ENCODE results near the gene SQSTM1.

Gene SQSTM1

GRCh38 chr5:179823937-179824744, 3.4 kb downstream of the SQSTM1 start:
- no peak overlapping the region for H3K4me3 ChIP-seq (ENCODE audit: low read depth, low read length)
- no peak for DNase-seq (ENCODE audit: low read depth)
- in situ Hi-C loops (cut with HindIII; ENCODE audit: low sequenced_read_pairs) = no loop called here
- TF ChIP-seq CTCF (IDR thresholded peaks at IDR 0.05; ENCODE audit: low read depth, low read length, missing control alignments) = no peak

GRCh38 chr5:179824745-179825112, 4.0 kb downstream of the SQSTM1 start:
- no peak for TF ChIP-seq CTCF (IDR thresholded peaks at IDR 0.05; ENCODE audit: low read depth, low read length, missing control alignments)
- in situ Hi-C loops (cut with HindIII; ENCODE audit: low sequenced_read_pairs) = loop anchor here (5.0 kb wide), 1 partner anchor 67 kb away; no protein-coding TSS in a partner anchor
- DNase-seq (ENCODE audit: low read depth) = no peak
- no peak overlapping the region for H3K4me3 ChIP-seq (ENCODE audit: low read depth, low read length)

GRCh38 chr5:179825655-179826182, 5.0 kb downstream of the SQSTM1 start:
- no peak for TF ChIP-seq CTCF (IDR thresholded peaks at IDR 0.05; ENCODE audit: low read depth, low read length, missing control alignments)
- in situ Hi-C loops (cut with HindIII; ENCODE audit: low sequenced_read_pairs) = loop anchor here (5.0 kb wide), 1 partner anchor 68 kb away; no protein-coding TSS in a partner anchor
- no peak overlapping the region for H3K4me3 ChIP-seq (ENCODE audit: low read depth, low read length)
- DNase-seq (ENCODE audit: low read depth) = no peak

DNA sequence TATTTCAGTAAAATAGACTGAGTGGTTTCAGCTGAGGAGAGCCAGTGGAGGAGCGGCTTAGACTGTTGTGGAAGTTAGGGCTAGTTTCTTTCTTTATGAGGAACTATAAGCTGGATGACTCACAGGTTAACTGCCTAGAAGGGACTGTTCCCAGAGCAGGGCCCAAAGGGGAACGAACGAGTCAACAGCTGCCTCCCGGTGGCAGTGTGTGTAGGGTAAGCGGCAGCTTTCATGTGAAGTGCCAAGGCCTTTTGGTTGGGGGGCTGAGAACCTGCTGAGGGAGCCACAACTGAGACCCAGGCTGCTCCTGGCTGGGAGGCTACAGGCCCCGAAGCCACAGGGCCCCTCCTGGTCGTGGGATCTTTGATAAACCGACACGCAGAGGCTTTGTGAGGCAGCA, 7.0 kb downstream of the SQSTM1 start:
- in situ Hi-C loops (cut with HindIII; ENCODE audit: low sequenced_read_pairs) = loop anchor here (5.0 kb wide), 1 partner anchor 70 kb away; no protein-coding TSS in a partner anchor
- TF ChIP-seq CTCF (IDR thresholded peaks at IDR 0.05; ENCODE audit: low read depth, low read length, missing control alignments) = no peak
- no peak overlapping the region for H3K4me3 ChIP-seq (ENCODE audit: low read depth, low read length)
- DNase-seq (ENCODE audit: low read depth) = no peak

DNA sequence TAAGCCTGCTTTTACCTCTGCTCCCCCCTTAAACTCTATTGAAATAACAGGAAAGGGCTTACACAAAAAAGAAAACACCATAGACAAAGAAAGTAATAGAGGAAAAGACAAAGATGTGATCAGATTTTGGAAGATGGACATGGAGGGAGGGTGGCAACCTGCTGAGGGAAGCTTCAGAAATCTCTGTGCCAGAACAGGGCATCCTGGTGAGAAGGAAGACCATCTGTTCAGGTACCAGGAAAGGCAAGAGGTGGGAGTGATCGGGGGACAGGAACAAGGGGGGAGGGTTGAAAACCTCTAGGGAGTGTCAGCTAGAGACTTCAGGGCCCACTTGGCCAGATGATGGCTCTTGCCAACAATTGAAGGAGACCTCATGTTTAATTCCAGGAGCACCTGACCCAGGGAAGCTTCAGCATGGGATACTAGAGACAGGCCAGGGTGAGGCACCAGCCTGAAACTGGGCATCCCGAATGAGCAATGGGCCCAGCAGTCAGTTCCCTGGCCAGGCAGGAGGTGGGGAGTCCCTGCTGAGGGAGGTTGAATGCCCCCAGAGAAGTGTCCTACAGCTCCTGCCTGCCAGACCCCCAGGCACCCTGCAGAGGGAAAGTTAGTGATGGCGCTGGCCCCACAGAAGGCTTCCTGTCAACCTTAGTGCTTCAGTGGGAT, 8.2 kb downstream of the SQSTM1 start:
- no peak for DNase-seq (ENCODE audit: low read depth)
- H3K4me3 ChIP-seq (ENCODE audit: low read depth, low read length) = no peak overlapping the region
- in situ Hi-C loops (cut with HindIII; ENCODE audit: low sequenced_read_pairs) = loop anchor here (5.0 kb wide), 1 partner anchor 72 kb away; no protein-coding TSS in a partner anchor
- TF ChIP-seq CTCF (IDR thresholded peaks at IDR 0.05; ENCODE audit: low read depth, low read length, missing control alignments) = no peak

DNA sequence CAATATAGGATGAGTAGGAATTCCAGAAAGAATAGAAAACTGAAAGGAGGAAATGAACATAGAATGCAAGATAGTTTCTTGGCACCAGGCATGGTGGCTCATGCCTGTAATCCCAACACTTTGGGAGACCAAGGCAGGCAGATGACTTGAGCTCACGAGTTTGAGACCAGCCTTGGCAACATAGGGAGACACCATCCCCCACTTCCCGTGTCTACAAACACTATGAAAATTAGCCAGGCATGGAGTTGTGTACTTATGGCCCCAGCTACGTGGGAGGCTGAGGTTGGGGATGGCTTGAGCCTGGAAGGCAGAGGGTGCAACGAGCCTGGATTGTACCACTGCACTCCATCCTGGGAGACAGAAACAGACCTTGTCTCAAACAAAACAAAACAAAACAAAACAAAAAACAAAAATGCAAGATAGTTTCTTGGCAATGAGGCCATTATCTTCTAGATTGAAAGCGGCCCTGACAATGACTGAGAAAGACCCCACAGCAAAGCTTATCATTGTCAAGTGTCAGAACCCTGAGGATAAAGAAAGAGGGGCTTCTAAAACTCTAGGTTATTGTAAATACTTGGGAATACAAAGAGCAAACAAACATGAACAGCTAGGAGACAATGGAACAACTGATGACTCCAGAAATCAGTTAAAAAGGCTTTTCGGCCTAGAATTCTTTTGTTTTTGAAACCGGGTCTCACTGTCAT, 9.2 kb downstream of the SQSTM1 start:
- no peak for DNase-seq (ENCODE audit: low read depth)
- no peak overlapping the region for H3K4me3 ChIP-seq (ENCODE audit: low read depth, low read length)
- TF ChIP-seq CTCF (IDR thresholded peaks at IDR 0.05; ENCODE audit: low read depth, low read length, missing control alignments) = no peak
- in situ Hi-C loops (cut with HindIII; ENCODE audit: low sequenced_read_pairs) = loop anchor here (5.0 kb wide), 1 partner anchor 73 kb away; no protein-coding TSS in a partner anchor

Data from astrocyte of the cerebellum (primary cell).